GM19438 (cell line): ENCODE results near the gene CSNK1A1.
A peak's percentile ranks its signal among the peaks of the same experiment; 100 is the strongest.

Experiments
- ATAC-seq: cut with Tn5 transposase; IDR thresholded peaks from one replicate; pipeline ENCODE4 v1.9.1; 2021; ENCODE audit warnings: low read depth; ENCODE audit not compliant: unreplicated experiment

Gene CSNK1A1

GRCh38 chr5:149575131-149575530, 23.9 kb upstream of the CSNK1A1 start:
- ATAC-seq: no peak

DNA sequence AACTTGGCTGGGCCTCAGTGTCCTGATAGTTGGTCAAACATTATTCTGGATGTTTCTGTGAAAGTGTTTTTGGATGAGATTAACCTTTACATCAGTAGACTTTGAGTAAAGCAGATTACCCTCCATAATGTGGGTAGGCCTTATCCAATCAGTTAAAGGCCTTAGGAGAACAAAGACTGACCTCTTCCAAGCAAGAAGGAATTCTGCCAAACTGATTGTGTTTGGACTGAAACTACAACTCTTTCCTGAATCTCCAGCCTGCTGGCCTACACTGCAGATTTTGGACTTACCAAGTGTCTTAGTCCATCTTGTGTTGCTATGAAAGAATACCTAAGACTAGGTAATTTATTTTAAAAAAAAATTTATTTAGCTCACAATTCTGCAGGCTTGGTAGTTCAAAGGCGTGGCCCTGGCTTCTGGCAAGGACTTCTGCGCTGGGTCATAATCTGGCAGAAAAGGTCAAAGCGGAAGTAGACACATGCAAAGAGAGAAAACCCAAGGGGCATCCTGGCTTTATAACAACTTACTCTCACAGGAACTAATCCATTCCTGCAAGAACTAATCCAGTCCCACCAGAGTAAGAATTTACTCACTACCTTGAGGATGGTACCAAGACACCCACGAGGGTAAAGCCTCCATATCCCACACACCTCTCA, 21.5 kb upstream of the CSNK1A1 start:
- ATAC-seq: no peak

- ATAC-seq: no peak
Observed at GRCh38 chr5:149572170-149572569, 20.9 kb upstream of the CSNK1A1 start.

DNA sequence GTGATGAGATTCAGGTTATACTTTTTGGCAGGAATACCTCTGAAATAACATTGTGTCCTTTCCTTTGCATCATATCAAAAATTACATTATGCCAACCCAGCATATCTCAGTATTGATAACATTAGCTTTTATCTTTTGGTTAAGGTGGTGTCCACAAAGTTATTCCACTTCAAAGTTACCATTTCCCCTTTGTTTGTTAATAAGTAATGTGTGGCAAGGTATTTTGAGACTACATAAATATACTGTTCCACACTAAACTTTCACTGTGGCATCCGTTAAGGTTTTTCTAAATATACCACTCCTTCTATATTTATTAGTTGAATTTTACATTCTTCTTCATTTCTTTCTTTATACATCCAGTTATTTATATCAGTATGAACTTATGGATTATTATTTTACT, 16.0 kb upstream of the CSNK1A1 start:
- ATAC-seq: no peak

DNA sequence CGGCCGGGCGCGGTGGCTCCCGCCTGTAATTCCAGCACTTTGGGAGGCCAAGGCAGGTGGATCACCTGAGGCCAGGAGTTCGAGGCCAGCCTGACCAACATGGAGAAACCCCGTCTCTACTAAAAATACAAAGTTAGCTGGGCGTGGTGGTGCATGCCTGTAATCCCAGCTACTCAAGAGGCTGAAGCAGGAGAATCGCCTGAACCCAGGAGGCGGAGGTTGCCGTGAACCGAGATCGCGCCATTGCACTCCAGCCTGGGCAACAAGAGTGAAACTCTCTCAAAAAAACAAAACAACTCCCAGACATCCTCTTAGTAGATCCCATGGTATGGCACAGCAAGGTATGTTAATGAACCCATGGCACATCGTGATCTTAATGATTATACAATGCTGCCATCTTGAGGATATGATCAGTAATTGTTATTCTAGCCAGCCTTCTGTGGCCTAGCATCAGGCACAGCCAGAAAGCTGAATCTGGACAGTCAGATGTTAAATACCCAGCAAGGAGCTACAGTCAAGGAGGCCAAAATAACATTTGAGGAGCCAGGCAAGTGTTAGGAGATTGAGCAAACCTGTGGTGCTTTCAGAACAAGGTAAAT, 13.4 kb upstream of the CSNK1A1 start:
- ATAC-seq: peak; percentile 87

GRCh38 chr5:149563466-149563865, 12.2 kb upstream of the CSNK1A1 start:
- ATAC-seq: no peak

GRCh38 chr5:149561848-149562247, 10.6 kb upstream of the CSNK1A1 start:
- no peak for ATAC-seq

DNA sequence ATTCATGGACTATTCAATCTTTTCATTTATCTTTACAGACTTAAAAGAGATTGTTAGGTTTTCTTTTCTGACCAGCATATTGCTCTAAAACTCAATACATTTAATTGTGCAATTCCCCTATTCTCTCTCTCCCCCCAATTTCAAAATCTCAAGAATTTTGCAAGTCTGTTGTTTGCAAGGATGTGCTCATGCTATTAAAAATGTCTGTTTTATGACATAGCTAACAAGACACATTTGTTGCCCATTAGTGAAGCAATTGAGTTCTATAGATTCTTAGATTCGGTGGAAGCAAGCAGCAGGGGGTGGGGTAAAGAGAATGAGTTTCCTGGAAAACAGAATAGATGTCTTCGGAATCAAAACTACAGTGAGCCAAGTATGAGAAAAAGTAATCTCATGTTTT, 8.5 kb upstream of the CSNK1A1 start:
- no peak for ATAC-seq

DNA sequence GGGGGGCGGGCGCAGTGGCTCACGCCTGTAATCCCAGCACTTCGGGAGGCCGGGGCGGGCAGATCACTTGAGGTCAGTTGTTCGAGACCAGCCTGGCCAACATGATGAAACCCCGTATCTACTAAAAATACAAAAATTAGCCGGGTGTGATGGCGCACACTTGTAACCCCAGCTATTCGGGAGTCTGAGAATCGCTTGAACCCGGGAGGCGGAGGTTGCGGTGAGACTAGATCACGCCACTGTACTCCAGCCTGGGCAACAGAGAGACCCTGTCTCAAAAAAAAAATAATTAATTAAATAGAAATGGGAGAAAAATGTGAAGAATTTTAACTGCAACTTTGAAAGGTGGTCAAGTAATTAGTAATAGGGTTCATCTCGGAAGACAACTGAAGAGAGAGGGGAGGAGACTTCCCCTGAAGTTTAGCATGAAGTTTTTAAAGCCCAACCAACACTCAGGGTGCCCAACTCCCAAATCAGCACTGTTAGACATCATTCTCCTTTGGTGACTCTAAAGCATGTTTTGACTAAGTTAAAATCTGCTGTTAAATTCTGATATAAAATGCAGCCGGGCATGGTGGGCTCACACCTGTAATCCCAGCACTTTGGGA, 1.4 kb upstream of the CSNK1A1 start:
- ATAC-seq: no peak

GRCh38 chr5:149552038-149552494, 827 bp upstream of the CSNK1A1 start:
- ATAC-seq: no peak

DNA sequence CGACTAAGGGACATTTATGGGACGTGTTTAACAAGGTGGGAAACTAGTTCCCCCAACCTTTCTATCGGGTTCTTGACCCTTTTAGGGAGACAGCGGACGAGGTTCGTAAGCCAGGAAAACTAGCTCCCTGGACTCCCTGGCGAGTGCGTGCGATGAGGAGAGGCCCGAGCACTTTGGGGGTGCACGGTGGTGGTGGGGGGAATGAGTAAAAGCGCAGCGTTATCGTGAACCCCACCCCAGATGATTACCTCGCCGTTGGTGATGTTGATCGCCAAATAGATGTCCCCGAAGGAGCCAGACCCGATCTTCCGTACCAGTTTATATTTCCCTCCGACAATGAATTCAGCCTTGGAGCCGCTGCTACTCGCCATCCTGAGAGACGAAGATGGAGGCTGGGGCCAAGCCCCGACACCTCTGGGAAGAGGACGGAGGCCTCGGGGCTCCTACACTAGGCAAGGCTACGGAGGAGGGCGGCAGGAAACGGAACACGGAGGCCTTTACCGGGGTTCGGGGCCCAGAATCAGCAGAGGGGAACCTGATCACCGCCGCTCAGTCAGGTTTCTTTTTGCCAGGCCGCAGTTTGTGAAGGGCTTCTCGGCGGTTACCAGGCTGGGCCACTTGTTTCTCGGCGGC, 529 bp downstream of the CSNK1A1 start:
- peak; percentile 1 for ATAC-seq

GRCh38 chr5:149550268-149550583, 1.0 kb downstream of the CSNK1A1 start:
- no peak for ATAC-seq

GRCh38 chr5:149549461-149550267, 1.6 kb downstream of the CSNK1A1 start:
- ATAC-seq: peak; percentile 38

DNA sequence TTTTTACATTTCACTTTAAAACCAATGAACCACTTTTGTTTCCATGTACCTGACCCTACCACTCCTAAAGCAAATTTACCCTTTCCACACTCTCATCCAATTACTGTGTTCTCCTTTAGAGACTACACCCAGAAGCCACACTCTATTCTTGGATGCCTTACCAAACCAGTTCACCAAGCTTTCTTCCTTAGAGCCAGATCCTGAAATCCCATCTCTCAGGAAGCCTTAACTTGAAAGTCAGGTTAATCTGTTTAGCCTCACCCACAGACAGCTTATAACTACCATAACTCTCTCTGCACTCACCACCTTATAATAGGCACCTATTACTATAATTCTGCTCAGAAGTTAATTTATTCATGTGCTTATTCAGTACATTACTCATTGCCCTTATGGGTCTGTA, 4.3 kb downstream of the CSNK1A1 start:
- no peak for ATAC-seq

DNA sequence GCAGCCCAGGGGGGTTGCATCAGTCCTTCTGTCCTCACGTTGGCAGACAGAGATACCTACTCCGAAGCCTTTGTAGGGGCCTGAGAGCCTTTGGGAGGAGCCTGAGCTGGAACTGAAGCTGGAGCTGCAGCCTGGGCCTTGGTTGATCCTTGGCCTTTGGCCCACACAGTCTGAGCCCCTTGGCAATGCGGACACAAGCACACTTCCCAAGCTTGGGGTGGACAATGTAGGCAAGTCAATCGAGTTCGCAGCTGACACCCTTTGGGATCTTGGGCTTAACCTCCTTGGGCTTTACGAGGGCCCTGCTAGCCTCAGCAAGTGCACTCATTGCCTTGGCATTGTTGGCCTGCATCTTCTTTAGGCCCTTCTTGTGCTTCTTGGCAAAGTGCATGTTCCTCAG, 5.9 kb downstream of the CSNK1A1 start:
- ATAC-seq: no peak

GRCh38 chr5:149544028-149544420, 7.2 kb downstream of the CSNK1A1 start:
- no peak for ATAC-seq

DNA sequence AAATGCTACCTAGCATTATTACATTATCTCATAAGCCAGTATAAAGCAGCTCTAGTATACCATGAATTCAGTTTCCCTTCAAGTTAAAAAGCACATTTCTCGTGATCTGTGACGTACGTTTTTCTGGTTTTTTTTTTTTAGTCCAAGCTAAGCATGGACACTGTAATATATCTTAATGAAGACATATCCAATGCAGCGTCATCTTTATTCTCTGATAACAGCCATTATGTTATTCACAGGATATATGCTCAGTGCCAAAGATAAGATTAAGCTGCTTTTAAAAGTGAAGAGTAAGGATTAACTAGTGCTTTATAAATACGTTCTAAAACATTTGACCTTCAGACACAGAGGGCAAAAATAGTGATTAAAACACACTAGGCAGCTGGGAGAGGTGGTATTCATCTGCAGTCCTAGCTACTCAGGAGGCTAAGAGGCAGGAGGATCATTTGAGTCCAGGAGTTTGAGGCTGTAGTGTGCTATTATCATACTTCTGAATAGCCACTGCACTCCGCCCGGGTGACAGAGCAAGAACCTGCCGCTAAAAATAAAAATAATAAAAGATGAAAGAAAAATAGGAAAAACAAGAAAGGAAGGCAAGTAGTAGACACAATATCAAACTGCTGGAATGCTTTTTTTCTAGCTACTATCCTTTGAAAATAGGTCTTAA, 7.7 kb downstream of the CSNK1A1 start:
- ATAC-seq: no peak

GRCh38 chr5:149541893-149542292, 9.3 kb downstream of the CSNK1A1 start:
- no peak for ATAC-seq

GRCh38 chr5:149540089-149540488, 11.2 kb downstream of the CSNK1A1 start:
- ATAC-seq: no peak

GRCh38 chr5:149537374-149537975, 13.8 kb downstream of the CSNK1A1 start:
- ATAC-seq: no peak
